Stimulated activated CD4-positive, alpha-beta T cell treated with anti-CD3 and anti-CD28 coated beads, TNF-alpha, amount 100 ng/mL, for 48 hours (primary cell): ENCODE results near the gene GTF3C2.
"Not testable (repeated sequence)": the region's sequence is repeated elsewhere in the genome, so short reads cannot be mapped to it uniquely, and the experiment has no call there.

Experiments used
- DNase-seq, 3 donors: peaks; one replicate each; pipeline ENCODE4 v3.0.0-alpha.2; 2020; ENCODE audit warnings: low read depth in 3 of 3

The GTF3C2 gene

GRCh38 chr2:27370816-27371620 lies 14.5 kb upstream of the GTF3C2 start:
- DNase-seq: no peak

DNA sequence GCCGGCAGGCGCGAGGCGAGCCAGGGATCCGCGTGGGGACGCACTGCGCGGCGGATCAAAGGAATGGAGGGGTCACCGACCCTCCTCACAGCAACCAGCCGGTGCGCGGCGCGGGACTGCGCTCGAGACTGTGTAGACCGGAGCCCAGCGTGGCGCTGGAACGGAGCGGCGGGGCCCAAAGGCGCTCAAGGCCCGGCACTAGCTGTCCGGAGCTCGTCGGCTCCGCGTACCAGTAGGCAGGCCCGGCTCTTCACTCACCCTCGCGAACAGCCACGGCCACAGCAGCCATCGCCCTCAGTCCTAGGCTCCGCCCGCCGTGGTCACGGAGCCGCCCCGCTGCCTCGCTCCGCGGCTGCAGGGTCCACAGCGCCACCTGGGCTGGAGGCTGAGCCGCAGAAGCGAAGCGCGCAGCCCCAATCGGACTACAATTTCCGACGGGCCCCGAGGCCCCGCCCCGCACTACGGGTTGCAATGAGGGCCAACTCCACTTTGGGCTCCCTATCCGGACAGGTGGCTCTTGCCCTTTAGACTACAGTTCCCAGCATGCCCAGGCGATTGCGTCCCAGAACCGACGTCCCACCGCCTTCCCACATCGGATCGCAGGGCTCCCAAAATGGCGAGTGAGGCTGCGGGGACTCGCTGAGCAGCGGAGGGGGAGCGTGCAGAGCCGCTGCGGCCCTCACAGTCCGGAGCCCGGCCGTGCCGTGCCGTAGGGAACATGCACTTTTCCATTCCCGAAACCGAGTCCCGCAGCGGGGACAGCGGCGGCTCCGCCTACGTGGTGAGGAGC lies 13.7 kb upstream of the GTF3C2 start, which contains the start of the genes EIF2B4 and SNX17:
Gene EIF2B4 (minus strand): TSS at position 313 of the 790 bp plus-strand sequence. CDS start 24 bp downstream, at position 289.
Gene SNX17 (plus strand): TSS at position 591 of the 790 bp plus-strand sequence. CDS start 128 bp downstream, at position 719.
- peak; percentile 96 to 100 (median 98) for DNase-seq

DNA sequence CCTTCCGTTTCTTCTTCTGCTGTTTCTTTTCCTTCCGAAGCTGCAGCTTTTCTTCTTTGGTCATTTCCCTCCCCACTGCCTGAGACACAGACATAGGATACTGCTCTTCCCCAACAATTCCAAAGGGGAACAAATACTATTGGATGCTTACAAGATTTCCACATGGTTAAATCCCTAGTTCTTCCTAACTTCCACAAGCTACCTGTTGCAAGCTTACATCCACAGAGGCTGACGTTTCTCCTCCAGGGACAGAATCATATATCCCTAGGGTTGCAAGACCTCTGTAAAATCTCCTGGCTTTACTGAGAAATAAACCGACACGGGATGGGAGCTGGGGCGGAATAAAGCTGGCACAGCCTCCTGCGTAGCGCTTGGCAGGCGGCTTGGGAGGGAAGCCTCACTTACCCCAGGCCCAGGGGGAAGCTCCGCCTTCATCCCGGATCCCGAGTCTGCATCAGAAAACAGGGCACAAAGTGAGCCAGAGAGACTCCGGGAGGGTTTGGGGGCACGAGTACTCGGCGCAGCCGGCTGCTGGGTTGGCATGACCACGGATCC lies 13.0 kb upstream of the GTF3C2 start:
- peak in 1 of 3 donors; percentile 23 for DNase-seq

DNA sequence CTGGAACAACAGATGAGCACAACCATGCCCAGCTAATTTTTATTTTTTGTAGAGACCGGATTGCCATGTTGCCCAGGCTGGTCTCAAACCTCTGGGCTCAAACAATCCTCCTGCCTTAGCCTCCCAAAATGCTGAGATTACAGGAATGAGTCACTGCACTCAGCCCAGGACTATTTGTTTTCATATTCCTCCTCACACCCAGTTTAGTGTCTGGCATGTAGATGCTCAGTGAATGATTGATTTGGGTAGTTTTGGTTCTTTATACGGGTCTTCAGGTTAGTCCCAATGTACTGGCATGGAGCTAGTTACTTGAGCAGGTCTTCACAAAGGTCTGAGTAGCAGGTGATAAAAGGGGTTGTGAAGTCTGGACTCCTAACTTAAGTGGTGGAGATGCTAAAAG lies 7.4 kb upstream of the GTF3C2 start:
- DNase-seq: no peak

DNA sequence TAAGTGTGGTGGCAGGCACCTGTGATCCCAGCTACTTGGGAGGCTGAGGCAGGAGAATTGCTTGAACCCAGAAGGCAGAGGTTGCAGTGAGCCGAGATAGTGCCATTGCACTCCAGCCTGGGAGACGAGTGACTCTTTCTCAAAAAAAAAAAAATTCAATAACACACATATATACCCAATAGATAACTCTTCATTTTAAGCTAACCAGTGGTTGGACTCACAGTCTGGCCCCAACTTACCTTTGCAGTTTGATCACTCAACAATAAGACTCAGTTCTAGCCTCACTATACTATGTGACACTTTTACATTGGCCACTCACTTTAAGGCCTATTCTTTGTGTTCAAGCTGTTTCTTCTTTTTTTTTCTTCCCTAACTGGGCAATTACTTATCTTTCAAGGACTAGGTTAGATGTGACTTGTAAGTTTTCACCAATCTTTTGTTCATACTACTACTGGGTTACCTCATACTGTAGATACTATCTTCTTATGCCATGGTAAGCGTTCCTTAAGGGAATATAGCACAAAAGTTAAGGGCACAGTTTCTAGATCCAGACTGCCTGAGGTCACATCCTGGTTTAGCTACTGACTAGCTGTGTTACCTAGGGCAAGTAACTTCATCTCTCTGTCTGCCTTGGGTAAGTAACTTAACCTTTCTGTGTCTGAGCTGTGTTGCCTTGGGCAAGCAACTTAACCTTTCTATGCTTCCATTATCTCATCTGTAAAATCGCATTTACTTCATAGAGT lies 6.3 kb upstream of the GTF3C2 start:
- DNase-seq: no peak

- peak in 2 of 3 donors; percentile 24 to 32 for DNase-seq
Observed at GRCh38 chr2:27356056-27356381, 545 bp downstream of the GTF3C2 start.

DNA sequence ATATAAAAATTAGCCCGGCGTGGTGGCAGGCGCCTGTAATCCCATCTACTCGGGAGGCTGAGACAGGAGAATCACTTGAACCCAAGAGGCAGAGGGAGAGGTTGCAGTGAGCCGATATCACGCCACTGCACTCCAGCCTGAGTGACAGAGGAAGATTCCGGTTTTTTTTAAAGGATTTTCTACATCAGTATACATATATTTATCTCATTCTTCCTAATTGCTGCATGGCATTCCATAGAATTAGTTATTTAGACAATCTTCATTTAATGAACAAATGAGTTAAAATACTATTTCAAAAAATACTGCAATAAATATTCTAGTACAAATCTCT lies 2.0 kb downstream of the GTF3C2 start:
- no peak for DNase-seq

GRCh38 chr2:27353762-27354596 lies 2.6 kb downstream of the GTF3C2 start:
- no peak for DNase-seq

GRCh38 chr2:27353386-27353761 lies 3.2 kb downstream of the GTF3C2 start:
- not testable (repeated sequence) for DNase-seq

- no peak for DNase-seq
Observed at GRCh38 chr2:27351802-27352598, 4.6 kb downstream of the GTF3C2 start.

DNA sequence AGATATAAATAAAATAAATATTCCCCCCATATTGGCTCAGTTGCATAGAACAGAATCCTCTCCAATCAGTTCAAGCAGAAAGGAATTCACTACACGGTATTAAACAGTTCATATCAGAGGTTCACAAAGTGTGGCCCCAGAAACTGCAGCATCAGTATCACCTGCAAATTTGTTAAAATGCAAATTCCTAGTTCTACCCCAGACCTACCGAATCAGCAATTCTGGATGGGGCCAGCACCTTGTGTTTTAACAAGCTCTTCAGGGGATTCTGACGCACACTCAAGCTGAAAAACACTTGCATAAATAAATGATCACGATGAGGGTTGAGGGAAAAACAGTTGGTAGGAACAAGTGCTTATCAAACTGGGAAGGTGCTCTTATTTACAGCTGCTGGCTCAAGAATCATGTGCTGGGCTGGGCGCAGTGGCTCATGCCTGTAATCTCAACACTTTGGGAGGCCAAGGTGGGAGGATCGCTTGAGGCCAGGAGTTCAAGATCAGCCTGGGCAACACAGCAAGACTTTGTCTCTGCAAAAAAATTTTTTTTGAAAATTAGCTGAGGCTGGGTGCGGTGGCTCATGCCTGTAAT lies 6.4 kb downstream of the GTF3C2 start:
- DNase-seq: no peak

DNA sequence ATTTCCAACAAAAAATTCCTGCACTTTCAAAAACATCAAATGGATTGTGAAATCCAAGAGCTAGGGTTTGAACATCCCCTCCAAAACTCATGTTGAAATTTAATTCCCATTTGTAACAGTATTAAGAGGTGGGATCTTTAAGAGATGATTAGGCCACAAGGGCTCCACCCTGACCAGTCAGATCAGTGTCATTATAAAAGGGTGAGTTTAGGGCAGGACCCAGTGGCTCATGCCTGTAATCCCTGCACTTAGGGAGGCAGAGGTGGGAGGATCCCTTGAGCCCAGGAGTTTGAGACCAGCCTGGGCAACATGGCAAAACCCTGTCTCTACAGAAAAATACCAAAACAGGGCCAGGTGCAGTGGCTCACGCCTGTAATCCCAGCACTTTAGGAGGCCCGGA lies 8.9 kb downstream of the GTF3C2 start:
- no peak for DNase-seq

DNA sequence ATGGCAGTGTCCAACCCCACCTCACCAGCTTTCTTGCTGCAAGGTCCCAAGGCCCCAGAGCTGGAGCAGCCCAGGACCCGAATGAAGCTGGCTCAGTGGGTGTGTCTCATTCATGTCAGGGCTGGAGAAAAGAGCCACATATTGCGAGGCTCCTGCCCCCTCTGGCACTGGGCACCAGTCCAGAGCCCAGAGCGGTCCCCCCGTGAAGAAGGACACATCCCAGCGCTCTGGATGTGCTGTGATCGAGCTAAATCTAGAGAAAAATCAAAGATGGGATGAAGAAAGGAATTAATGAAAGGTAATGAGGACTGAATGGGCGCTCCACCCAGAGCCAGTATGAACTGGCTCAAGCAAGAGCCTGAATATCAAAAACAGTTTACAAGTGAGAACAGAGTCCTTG lies 20.4 kb downstream of the GTF3C2 start:
- DNase-seq: no peak

DNA sequence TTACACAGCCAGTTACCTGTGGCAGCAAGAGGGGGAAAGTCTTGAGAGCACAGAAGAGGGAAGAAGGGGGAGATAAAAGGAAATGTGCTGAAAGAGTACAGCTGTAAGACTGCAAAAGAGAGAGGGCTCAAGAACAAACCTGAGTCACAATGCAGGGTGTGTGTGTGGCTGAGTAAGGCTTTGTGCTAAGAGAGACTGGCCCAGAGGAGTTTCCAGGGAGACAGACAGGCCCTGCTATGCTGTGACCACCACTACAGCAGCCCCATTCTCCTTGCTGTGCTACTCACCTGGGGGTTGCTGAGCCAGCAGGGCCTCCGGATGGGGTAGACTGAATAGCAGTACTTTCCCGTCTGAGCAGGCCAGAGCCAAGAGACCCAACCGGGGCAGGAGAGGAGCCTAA lies 21.3 kb downstream of the GTF3C2 start:
- no peak for DNase-seq

DNA sequence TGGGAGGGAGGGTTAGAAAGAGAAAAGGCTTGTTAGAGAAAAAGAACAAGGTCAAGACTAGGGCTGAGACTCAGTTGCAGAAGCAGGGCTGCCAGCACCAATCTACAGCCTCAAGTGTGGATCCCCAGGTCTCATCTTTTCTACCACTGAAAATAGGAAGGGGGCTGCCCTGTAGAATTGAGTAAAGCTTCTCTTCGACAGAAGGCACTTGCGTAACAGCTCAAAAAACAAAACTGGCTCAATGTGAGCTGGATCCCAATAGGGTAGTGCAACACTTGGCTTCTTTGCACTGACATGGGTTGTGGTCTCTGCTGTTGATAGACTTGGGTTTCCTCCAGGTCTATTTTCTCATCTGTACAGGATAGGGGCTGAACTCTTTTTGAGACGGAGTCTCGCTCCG lies 31.8 kb downstream of the GTF3C2 start:
- no peak for DNase-seq

- DNase-seq: no peak
Observed at GRCh38 chr2:27323596-27324285, 32.8 kb downstream of the GTF3C2 start.

DNA sequence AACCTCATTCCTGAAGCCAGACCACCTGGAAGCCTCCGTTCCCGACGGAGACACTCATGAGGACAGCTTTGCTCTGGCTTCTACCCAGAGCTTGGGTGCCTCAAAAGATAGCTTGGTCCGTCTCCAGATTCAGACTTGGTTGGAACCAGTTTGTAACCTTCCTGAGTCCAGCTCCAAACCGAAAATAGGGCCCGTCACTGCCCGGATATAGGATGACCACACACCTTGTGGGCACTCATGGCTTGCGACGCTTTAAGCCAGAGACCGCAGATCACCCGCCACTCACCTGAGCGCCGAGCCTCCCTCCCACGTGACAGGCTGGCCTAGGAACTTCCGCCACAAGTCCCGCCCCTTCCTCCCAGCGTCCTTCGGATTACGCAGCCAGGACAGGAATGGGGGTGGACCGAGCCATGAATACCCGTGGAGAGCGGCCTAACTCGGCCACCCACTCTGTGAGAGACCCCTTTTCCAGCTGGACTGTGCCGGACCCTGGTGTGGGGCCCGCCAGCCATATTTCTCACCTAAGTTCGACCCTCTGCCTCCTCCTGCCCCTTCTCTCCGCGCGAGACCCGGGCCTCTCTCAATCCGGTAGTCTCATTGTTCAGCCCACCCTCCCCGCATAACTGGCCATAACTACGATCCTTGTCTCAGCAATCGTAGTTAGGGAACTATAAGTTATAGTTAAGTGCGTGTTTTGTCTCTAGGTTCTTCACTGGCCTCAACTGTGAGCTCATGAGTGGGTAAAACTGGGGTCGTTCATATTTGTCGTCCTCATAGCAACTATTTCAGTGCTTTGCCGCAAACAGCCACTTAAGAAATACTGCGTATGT lies 33.6 kb downstream of the GTF3C2 start, which contains the start of gene MPV17:
Gene MPV17 (minus strand): TSS at position 332 of the 830 bp plus-strand sequence. CDS start 580 bp downstream, outside the sequence.
- peak; percentile 76 to 90 (median 81) for DNase-seq

GRCh38 chr2:27322301-27322765 lies 34.2 kb downstream of the GTF3C2 start:
- no peak for DNase-seq
